ENCODE measurements around the gene AOPEP.

- no peak for TF ChIP-seq CTCF (IDR thresholded peaks at IDR 0.05; ENCODE audit: insufficient read depth, low read depth, low read length)
- TF ChIP-seq EZH2 (IDR thresholded peaks at IDR 0.05; ENCODE audit: insufficient read depth, low read length), result no peak
Observed at GRCh38 chr9:95073042-95073607, 346.6 kb downstream of the AOPEP start.

Measured in astrocyte (in vitro differentiated cells and primary cell).